GM21529 (cell line): Measurements from ENCODE around the gene PRDM2.

Experiments
- ATAC-seq: cut with Tn5 transposase; IDR thresholded peaks from one replicate; pipeline ENCODE4 v1.9.1; 2021; ENCODE audit not compliant: unreplicated experiment

Gene PRDM2

DNA sequence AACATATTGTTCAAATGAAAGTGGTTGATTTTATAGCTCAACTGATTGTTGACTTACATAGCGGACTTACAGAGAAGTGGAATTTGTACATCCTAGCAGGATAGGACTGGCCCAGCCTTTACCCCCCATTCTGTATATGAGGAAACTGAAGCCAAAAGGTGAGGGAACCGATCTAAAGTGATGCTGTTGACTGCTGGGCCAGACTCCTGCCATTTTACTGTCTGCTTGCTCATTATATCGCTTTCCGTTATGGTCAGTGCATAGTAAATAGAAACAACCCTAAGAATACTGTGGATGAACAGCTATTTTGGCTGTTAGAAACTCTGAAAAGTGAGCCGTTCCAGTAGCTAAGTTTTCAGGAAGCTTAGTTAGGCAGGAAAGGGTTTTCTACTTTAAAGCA lies 31.9 kb downstream of the PRDM2 start:
- ATAC-seq = no peak

DNA sequence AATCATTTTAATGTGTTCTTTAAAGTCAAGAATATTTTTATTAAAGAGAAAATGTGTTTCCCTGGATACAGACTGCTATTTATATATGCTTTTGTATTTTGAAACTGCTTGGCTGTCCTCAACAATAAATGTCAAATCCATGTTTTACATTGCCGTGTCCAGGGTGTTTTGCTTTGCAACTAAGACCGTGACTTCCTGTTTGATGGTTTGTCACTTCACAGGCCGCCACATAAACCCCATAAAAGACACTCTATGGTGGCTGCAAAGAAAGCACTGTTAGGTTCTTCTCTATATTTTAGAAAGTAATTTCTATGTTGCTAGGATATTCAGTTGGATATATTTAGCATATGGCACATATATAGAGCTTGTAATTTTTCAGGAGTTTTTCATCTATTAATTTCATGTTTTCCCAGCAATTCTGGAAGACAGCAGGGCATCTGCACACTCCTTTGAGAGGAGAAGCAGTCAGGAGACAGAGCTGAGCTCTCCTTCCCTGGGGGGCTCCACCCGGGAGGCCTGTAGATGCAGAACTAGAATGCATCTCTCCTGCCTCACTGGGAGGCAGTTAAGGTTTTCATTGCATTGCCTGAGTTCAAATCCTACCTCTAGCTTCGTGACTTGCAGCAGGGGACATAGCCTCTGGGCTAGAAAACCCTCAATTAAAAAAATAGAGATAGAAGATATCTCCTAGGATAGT lies 33.1 kb downstream of the PRDM2 start:
- no peak for ATAC-seq

DNA sequence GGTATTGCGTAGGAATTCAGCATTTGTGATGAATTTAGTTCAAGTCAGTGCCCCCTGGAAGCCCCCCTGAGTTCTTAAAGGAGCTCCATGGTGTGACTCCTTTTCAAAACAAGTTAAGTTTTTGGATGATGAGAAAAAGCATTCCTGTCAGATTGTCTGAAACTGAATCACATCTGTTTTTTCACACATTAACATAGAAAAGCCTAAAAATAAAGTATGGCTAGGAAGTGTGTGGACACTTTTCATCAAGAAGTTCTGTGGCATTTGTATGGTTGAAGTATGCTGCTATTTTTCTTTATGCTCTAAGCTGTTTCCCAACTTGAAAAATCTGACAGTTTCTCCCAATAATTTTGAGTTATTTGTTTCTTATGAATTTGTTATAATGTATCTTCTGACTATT lies 33.7 kb downstream of the PRDM2 start:
- no peak for ATAC-seq

DNA sequence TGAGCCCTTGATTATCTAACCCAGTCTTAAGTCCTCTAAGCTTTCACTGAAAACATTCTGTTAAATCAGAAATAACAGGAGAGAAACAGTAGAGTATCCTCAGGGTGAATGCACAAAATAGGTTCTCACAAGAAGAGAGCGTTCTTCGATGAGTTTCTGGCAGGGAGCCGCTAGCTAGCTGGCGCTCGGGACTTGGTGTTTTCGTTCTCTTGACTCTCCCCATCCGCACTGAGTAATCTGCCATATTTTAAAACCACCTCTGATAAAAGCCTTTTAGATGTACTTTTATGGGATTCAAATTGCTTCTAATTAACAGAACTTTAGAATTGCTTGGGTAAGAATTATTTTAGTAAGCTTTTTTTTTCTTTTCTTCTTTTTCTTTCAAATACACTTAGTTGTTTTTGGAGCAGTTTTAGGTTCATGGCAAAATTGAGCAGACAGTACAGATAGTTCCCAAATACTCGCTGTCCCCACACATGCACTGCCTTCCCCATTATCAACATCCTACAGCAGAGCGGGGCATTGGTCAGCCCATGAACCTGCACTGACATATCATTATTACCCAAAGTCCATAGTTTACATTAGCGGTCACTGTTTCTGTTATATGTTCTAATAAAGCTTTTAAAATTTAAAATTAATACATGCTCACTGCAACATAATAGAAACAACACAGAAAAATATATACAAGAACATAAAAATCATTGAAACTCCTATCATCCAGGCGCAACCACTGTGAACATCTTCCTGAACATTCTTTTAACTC lies 35.4 kb downstream of the PRDM2 start:
- ATAC-seq = no peak

DNA sequence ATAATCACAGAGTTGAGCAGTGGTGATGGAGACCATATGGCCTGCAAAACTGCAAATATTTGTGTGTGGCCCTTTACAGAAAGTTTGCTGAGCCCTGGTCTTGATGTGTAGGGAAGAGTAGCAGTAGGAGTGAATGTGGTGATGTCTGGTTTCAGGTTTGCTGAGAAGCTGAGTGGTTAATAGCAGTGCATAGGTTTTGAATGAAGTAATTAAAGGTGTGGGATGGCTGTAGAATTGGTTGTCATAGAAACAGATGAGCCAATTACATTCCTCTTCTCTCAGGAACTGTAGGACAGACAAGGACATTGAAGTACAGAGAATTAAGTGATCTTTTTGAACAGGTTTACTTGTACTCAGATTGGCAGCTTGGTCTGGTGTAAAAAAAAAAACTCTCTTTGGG lies 37.4 kb downstream of the PRDM2 start:
- ATAC-seq = no peak

DNA sequence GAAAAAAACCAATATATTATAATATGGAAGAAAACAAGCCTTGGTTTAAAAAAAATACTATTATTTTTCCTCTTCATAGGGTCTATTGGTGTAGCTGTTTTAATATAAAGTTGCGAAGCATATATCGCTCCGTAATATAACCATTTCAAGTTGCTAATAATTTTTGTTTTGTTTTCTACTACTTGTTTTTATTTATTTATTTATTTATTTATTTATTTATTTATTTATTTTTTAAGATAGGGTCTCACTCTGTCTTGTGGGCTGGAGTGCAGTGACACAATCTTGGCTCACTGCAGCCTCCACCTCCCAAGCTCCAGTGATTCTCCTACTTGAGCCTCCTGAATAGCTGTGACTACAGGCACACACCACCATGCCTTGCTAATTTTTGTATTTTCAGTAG lies 46.4 kb downstream of the PRDM2 start:
- ATAC-seq = no peak

DNA sequence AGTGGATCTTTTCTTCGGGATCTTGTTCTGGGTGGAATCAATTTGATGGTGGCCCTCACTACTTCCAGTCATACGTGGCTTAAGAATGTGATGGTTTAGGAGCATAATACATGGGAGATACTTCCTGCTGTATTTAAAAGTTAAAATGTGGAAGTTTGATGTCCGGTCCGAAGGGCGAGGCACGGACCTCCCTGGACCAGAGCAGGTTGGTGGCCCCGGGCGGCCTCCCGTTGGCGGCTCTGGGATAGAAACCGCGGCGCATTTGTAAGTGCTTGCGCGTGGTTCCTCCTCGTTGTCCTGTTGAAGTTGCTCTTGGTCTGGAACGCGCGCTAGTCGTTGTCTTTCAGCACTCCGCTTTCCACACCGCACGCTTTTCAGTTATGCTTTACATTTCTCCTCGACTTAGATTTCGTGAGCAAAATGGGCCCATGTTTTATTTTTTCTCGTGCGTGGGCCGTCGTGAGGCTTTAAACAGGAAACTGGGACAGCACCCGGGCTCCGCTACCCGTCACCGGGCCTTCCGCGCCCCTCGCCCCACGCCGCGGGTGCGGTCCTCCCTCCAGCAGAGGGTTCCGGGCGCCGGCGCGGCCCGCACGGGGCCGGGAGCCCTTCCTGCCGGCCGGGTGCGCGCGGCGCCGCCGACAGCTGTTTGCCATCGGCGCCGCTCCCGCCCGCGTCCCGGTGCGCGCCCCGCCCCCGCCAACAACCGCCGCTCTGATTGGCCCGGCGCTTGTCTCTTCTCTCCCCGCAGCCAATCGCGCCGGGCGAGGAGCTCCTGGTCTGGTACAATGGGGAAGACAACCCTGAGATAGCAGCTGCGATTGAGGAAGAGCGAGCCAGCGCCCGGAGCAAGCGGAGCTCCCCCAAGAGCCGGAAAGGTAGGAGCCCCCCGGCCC lies 48.9 kb downstream of the PRDM2 start:
- ATAC-seq = peak; percentile 71

DNA sequence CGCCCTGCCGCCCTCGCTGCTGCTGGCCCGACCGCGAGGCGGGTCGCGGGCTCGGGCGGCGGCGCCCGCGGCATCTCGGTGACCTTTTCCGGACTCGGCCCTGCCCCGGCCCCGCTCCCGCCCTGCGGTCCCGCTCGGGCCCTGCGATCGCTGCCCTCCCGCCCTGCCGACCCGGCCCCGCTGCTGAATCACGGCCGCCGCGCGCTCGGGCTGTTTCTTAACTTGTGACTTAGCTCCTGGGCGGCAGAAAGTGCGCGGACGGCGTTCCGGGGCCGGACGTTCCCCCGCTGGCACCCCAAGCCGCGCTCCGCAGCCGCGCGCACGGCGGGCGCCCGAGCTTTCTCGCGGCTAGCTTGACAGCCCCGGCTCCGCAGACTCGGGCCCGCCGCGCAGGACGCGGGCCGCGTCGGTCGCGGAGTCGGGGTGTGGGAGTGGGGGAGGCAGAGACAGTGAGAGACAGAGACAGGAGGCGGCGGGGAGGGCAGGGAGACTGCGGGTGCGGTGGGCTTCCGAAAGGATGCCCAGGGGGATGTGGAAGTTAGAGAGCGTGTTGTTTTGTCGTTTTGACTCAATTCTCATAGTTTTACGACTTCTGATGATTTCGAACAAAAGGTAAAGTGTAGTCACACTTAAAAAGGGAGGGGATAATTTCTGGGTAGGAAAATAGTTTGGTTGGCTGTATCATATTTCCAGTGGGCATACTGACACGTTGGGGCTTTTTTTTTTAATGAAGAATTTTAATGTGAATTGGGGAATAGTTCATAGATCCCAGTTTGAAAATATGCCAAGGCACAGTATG lies 49.8 kb downstream of the PRDM2 start:
- peak; percentile 3 for ATAC-seq

DNA sequence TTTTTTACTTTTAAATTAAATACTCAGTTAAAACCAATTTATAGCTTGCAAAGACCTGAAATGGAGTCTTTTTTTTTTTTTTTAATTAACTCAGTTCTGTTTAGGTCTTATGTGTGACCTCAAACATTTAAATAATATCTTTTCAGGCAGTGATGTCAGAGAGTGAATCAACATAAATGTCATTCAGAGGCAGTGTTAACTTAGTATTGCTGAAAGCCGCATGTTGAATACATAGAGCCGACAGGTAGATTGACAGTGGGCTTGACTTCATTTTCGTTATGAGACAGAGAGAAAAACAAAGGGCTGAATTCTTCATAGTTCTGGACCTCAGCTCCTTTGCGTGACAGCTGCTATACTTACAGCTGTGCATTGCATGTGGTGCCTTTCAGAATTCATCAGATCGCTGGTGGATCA lies 51.5 kb downstream of the PRDM2 start:
- peak; percentile 43 for ATAC-seq

DNA sequence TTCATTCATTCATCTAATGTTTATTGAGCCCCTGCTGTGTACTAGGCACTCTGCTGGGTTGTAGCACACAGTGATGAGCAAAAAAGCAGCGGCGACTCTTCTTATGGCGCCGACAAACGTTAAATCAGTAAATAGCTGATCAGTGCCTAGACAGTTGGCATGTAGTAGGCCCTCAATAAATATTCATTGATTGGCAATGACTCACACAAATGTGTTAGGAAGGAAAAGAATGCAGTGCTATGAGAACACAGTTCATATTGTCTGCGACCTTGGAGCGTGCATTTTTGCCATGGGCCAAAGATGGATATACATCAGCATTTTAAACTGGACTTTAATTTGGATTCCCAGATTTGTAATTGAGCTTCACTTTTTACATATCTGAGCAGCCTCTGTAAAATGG lies 52.0 kb downstream of the PRDM2 start:
- ATAC-seq = no peak

DNA sequence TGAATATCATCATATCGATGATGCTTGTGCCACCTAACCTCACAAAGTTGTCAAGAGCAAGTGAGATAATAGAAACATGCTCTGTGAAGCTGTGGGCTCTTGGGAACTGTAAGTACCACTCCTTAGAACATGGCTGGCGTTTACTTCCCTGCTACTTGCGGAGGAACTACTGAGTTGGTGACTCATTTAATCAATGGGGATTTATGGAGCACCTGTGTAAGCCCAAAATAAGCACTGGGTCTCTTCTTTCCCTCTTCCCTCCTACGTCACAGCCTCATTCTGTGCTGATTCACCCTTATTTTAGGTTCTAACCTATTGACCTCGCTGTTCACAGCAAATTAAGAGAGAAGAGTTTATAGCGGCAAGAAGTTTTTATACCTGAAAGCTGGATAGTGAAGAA lies 52.9 kb downstream of the PRDM2 start:
- ATAC-seq = no peak

DNA sequence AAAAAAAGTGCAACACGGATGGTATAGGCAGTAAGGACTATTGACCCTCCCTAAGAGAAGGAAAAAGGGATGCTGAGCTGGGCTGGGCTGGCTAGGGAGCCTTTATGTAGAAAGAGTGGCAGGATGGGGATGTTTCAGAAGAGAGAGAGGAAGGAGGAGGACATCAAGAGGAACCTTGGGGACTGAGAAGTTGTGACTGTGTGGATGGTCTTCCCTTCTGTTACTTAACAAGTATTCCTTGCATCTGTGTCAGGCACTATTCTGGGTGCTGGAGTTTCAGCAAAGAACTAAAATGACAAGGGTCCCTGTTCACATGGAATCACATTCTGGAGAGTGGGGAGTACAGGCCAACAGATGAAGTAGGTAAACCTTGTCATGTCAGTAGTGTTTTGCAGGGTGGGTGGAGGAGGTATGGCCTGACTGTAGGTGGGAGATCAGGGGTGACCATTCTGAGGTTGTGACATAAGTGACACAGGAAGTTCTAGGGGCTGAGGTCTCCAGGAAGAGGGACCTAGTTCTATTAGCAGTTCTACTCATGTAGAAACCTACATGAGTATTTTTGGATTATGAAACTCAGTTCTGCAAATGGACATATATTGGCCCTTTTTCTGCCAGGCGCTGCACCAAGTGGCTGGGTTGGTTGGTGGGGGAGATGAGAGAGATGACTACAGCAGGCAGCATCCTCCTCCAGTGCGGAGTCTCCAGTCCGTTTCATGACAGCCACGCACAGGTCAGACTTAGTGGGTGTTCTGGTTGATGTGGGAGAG lies 53.8 kb downstream of the PRDM2 start:
- peak; percentile 43 for ATAC-seq

DNA sequence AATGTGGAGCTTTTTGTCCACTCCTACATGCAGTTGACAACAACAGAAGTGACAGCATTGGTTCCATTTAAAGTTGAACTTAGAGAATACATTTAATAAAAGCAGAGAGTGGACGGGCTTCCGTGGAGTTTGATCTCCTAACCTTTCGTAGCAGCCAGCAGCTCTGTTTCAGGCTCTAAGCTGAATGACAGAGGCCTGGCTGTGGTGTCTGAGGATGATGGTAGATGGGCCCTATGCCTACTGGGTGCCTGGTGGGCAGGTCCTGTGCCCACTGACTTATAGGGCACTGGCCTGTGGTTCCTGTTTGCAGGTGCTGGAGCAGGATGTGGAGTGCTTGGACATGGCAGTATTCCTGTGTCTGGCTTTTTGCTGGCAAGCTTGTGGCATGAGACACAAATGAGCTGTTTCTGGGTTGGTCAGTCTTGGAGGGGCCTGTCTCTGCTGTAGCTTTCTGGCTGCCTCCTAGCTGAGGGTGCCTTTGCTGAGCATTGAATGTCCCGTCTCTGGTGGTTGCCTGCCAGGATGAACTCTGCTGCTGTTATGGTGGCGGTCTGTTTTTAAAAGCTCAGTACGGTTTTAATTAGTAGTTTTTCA lies 54.6 kb downstream of the PRDM2 start:
- no peak for ATAC-seq

DNA sequence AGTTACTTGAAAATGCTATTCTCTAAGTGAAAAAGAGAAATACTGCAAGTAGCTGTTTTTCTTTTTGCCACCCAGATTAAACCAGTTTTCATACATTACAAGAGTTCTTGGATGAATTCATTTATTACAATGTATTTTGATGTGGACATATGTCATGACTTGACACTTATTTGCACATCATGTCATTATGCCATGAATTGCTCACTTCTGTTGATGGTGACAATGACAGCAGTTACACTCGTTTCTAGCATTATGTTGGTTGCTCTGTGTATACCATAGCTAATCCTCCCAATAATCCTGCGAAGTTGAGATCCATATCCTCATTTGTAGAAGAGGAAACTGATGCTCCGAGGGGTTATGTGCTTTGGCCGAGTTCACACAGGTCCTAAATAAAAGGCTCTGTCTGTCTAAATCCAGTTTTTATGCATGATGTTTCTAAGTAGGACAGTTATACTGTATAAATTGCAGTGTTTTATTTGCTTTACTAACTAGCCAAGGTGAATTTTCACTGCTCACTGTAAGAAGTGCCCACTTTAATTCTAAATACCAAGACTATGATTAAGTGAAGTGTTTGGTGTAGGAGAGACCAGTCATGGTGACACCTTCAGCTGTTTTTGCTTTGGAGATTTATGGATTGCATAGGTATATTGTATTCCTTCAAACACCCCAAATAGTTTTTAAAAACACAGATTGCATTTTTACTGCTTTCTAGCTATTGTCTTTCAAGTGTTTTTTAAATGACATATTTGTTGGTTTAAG lies 56.7 kb downstream of the PRDM2 start:
- no peak for ATAC-seq

DNA sequence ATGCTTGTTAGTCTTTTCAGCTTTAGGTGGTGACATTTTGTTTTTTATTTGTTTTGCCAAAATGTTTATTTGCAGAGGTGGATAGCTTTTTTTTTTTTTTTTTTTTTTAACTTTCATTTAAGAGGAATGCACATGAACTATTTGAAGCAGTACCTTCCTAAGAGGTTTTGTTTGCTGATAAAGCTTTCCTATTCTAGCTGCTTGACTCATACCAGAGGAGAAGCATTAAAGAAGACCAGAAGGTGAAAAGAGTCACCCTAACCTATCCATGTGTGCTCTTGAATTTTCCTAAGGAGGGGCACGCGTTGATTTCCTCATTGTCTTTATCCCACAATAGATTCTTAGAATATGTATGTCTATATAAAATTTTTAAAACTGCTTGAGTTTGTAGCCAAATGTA lies 57.7 kb downstream of the PRDM2 start:
- no peak for ATAC-seq

DNA sequence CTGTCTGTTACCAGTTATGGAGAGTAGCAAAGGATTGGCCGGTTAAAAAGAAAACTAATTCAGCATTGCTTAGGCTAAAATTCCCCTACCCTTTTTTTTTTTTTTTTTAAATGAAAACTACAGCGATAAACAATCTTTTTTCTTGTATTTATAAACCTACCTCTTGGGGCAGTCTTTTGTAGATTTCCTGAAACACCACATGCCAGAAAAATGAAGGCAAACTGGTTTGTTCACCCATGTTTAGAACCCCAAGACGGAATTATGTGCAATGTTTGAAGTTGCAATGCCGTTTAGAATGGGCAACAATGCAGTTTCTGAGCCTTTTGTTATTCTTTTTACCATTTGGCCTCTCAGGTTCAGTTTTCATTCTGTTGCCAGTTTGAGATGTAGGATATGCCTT lies 59.1 kb downstream of the PRDM2 start:
- no peak for ATAC-seq

DNA sequence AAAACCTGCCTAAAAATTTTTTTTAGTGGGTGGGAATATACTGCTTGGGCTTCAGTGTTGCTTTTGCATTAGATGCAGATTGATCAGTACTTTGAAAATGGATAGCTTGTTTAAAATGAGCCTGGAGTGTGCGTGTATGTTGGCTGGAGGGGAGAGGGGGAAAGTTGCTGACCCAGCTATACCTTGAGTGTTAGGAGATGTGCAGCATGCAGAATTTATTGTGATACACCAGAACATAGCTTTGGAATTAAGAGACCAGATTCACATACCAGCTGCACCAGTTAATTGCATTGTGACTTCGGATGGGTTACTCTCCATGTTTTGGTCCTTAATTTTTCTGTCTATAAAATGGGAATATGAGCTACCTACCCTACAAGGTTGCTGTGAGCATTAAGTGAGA lies 60.4 kb downstream of the PRDM2 start:
- no peak for ATAC-seq

DNA sequence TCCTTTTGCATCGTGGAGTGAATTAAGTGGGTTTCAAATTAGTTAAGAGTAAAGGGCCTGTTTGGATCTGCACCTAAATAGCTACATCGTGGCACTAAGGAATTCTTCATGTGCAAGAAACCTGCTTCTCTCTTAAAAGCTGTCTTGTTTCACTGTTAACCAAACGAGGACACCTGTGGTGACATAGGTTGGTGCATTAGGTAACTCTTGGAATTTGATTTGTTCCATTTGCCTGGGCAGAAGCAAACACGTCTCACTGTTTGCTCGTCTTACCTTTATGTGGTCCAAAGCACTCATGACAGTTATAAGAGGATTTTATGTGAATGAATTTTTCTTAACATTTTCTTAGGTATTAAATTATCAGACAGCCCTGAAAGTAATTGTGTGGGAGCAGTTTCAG lies 60.9 kb downstream of the PRDM2 start:
- ATAC-seq = no peak

DNA sequence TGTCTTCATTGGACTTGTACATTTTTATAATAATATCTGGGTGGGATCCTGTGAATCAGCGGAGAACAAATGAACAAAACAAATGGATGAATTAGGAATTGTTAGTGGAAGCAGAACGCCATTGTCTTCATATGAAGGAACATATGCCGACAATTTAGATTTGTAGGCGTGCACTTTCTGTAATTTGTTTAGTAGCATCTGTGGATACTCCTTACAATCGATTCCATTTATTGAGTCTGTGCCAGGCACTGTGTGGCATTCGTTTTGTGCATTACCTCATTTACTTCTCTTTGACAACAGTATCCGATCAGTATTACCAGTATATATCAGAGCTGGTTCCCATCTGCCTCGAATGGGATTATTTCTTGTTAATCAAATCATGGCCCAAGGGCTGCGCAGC lies 61.9 kb downstream of the PRDM2 start:
- ATAC-seq = no peak
